HCT116 (cell line): ENCODE results near the gene GABRP. TPM values are rescaled to one million over a fixed set of nuclear protein-coding genes. Genes with fewer than 3 reads are reported as not detected.

Source experiments
- ATAC-seq: fragments of 200-7000 bp; cut with Tn5 transposase; 2 replicates; pipeline ENCODE4 v1.9.1; 2020; ENCODE audit warnings: mild to moderate bottlenecking, moderate library complexity
- BruUV-seq: library from RNA; stranded (reverse); fragments of 400-500 nt; replicated peaks from 2 replicates; lab custom pipeline; 2021; lab: Mats Ljungman, UMichigan
- CTCF ChIA-PET: fragments of 300-600 bp; sonication (Branson Sonifier 250); formaldehyde crosslinking; loops from one replicate; lab custom pipeline; 2021; ENCODE audit warnings: antibody characterized with exemption; lab: Charles Lee
- POLR2A ChIA-PET: fragments of 300-600, 350-600 bp; sonication (Branson Sonifier 250); formaldehyde crosslinking; loops from one replicate; lab custom pipeline; 2021; ENCODE audit warnings: antibody characterized with exemption; lab: Charles Lee
- RAD21 ChIA-PET, 2 experiments: fragments of 300-600 bp; sonication (Branson Sonifier 250); formaldehyde crosslinking; loops; one replicate each; lab custom pipeline; 2023; ENCODE audit warnings: low total read pairs in 2 of 2; ENCODE audit not compliant: uncharacterized antibody in 2 of 2, unreplicated experiment in 2 of 2, low non-redundant PET in 1 of 2; lab: Charles Lee
- DNase-seq: peaks from one replicate; pipeline ENCODE4 v3.0.0-alpha.2; 2010; ENCODE audit warnings: low read depth, low spot score
- H2AFZ ChIP-seq: fragments of 200-600 bp; shearing (Covaris generic), sonication (generic); 2 replicates; pipeline ENCODE4 v1.6.1; 2017; ENCODE audit warnings: low read depth, mixed run types, mixed read lengths, antibody characterized with exemption, low read length; ENCODE audit not compliant: poor library complexity, severe bottlenecking
- H3K27ac ChIP-seq: 2 replicates; pipeline ENCODE4 v1.5.1; 2012; ENCODE audit warnings: low read depth, low read length
- H3K27me3 ChIP-seq: fragments of 200-600 bp; sonication (generic); 2 replicates; pipeline ENCODE4 v1.6.1; 2016; ENCODE audit warnings: mixed run types, low read length, mixed read lengths; ENCODE audit not compliant: insufficient read depth
- H3K36me3 ChIP-seq, 2 experiments: fragments of 200-500 bp in 1 of 2; fragments of 200-600 bp in 1 of 2; sonication (Bioruptor generic) in 1 of 2; sonication (generic) in 1 of 2; 2 replicates each; pipeline versions ENCODE4 v1.5.1 to v1.6.1; 2014 to 2016; ENCODE audit warnings: low read length in 2 of 2, inconsistent platforms in 1 of 2, mixed read lengths in 1 of 2, mixed run types in 1 of 2; ENCODE audit not compliant: insufficient read depth in 2 of 2, control insufficient read depth in 1 of 2
- H3K4me1 ChIP-seq, 2 experiments: fragments of 200-600 bp in 1 of 2; sonication (generic) in 1 of 2; 2 replicates each; pipeline versions ENCODE4 v1.5.1 to v1.6.1; 2012 to 2017; ENCODE audit warnings: low read length in 2 of 2, inconsistent platforms in 1 of 2, mild to moderate bottlenecking in 1 of 2, mixed read lengths in 1 of 2, mixed run types in 1 of 2, moderate library complexity in 1 of 2; ENCODE audit not compliant: insufficient read depth in 2 of 2, control insufficient read depth in 1 of 2
- H3K4me2 ChIP-seq: fragments of 200-600 bp; sonication (generic); 2 replicates; pipeline ENCODE4 v1.6.1; 2017; ENCODE audit warnings: mixed run types, low read length, mixed read lengths
- H3K4me3 ChIP-seq, 2 experiments: fragments of 200-600 bp in 1 of 2; sonication (generic) in 1 of 2; replicated peaks in 1 of 2; 2 replicates each; pipeline ENCODE4 v1.5.1; 2011 to 2016; ENCODE audit warnings: low read length in 2 of 2, control low read depth in 1 of 2, low read depth in 1 of 2, mild to moderate bottlenecking in 1 of 2, mixed read lengths in 1 of 2, mixed run types in 1 of 2
- H3K79me2 ChIP-seq: fragments of 200-600 bp; sonication (generic); 2 replicates; pipeline ENCODE4 v1.6.1; 2017; ENCODE audit warnings: mild to moderate bottlenecking, mixed run types, low read length, moderate library complexity, mixed read lengths; ENCODE audit not compliant: insufficient read depth
- H3K9ac ChIP-seq: fragments of 200-600 bp; sonication (generic); 2 replicates; pipeline ENCODE4 v1.6.1; 2016; ENCODE audit warnings: low read length, mixed read lengths
- H3K9me2 ChIP-seq: fragments of 200-600 bp; sonication (generic), shearing (Covaris generic); 2 replicates; pipeline ENCODE4 v1.6.1; 2017; ENCODE audit warnings: mixed run types, mild to moderate bottlenecking, moderate library complexity; ENCODE audit not compliant: insufficient read depth
- H3K9me3 ChIP-seq, 2 experiments: fragments of 200-500 bp in 1 of 2; fragments of 200-600 bp in 1 of 2; sonication (Bioruptor generic) in 1 of 2; sonication (generic) in 1 of 2; 2 replicates each; pipeline ENCODE4 v1.6.1; 2014 to 2017; ENCODE audit warnings: low read length in 2 of 2, mixed read lengths in 2 of 2, inconsistent platforms in 1 of 2, low read depth in 1 of 2, mild to moderate bottlenecking in 1 of 2, mixed run types in 1 of 2, moderate library complexity in 1 of 2; ENCODE audit not compliant: control insufficient read depth in 1 of 2, insufficient read depth in 1 of 2
- H4K20me1 ChIP-seq: fragments of 200-600 bp; sonication (generic), shearing (Covaris generic); 2 replicates; pipeline ENCODE4 v1.6.1; 2017; ENCODE audit warnings: mixed run types, mild to moderate bottlenecking, moderate library complexity; ENCODE audit not compliant: insufficient read depth
- CTCF ChIP-seq, 3 experiments: fragments of 200-600 bp in 1 of 3; sonication (generic) in 1 of 3; IDR thresholded peaks in 2 of 3; conservative IDR thresholded peaks in 1 of 3; 2 replicates each; pipeline ENCODE4 v1.5.1; 2012 to 2017; ENCODE audit warnings: low read depth in 2 of 3, low read length in 2 of 3, antibody characterized with exemption in 1 of 3, borderline replicate concordance in 1 of 3, control low read depth in 1 of 3, mild to moderate bottlenecking in 1 of 3, mixed read lengths in 1 of 3, mixed run types in 1 of 3, moderate library complexity in 1 of 3; ENCODE audit not compliant: insufficient read depth in 1 of 3
- EZH2 ChIP-seq: fragments of 200-600 bp; sonication (generic); IDR thresholded peaks from 2 replicates; pipeline ENCODE4 v1.6.1; 2017; ENCODE audit warnings: antibody characterized with exemption, mixed run types
- FOSL1 ChIP-seq: IDR thresholded peaks from 2 replicates; pipeline ENCODE4 v1.6.1; 2012; ENCODE audit warnings: low read depth
- RAD21 ChIP-seq: IDR thresholded peaks from 2 replicates; pipeline ENCODE4 v1.6.1; 2012; ENCODE audit warnings: low read depth, mild to moderate bottlenecking
- SP1 ChIP-seq: IDR thresholded peaks from 2 replicates; pipeline ENCODE4 v1.6.1; 2012; ENCODE audit warnings: low read depth
- SRF ChIP-seq: IDR thresholded peaks from 2 replicates; pipeline ENCODE4 v1.6.1; 2012; ENCODE audit warnings: low read depth
- TCF7L2 ChIP-seq: IDR thresholded peaks from 2 replicates; pipeline ENCODE4 v1.7.0; 2011; ENCODE audit warnings: borderline replicate concordance, inconsistent platforms; ENCODE audit not compliant: insufficient read depth, insufficient read length; ENCODE audit errors: extremely low read depth
- YY1 ChIP-seq: IDR thresholded peaks from 2 replicates; pipeline ENCODE4 v1.6.1; 2011; ENCODE audit warnings: low read length, low read depth, moderate library complexity, mild to moderate bottlenecking; ENCODE audit not compliant: insufficient replicate concordance; ENCODE audit errors: extremely low read depth
- ZFX ChIP-seq: fragments of 450-650 bp; IDR thresholded peaks from 2 replicates; pipeline ENCODE4 v1.6.1; 2017
- intact Hi-C: fragments of 100-400 bp; cut with micrococcal nuclease; formaldehyde crosslinking; loops from 2 replicates; pipeline ENCODE4 v1.10.0; 2022
- total RNA-seq: library from RNA; stranded (reverse); gene quantifications from one replicate; pipeline ENCODE4 v1.2.1, GENCODE V29; 2021; ENCODE audit not compliant: unreplicated experiment
- TF ChIP-seq, protein P1 (sequence below): IDR thresholded peaks from 2 replicates; pipeline ENCODE4 v1.6.1; 2012; ENCODE audit warnings: low read depth

GABRP gene
- total RNA-seq, 1 experiment from 2014 or later = not detected

- H3K9ac ChIP-seq = no peak overlapping the region
- no peak overlapping the region for H2AFZ ChIP-seq
- H3K4me2 ChIP-seq = no peak overlapping the region
- POLR2A ChIA-PET = no interaction called here
- H3K9me3 ChIP-seq = no peaks in the 10 kb centered on the region
- CTCF ChIA-PET = no interaction called here
- TF ChIP-seq SP1 (no peak), ZFX (no peak), RAD21 (no peak), TCF7L2 (no peak), FOSL1 (no peak), SRF (no peak), CTCF (IDR thresholded peaks at IDR 0.05 in 2 of 3, conservative IDR thresholded peaks at IDR 0.05 in 1 of 3; ENCODE audit: borderline replicate concordance in 1 of 3, insufficient read depth in 1 of 3, low read depth in 2 of 3, low read length in 2 of 3) (no peak), EZH2 (no peak), YY1 (no peak)
- TF ChIP-seq, protein P1, sequence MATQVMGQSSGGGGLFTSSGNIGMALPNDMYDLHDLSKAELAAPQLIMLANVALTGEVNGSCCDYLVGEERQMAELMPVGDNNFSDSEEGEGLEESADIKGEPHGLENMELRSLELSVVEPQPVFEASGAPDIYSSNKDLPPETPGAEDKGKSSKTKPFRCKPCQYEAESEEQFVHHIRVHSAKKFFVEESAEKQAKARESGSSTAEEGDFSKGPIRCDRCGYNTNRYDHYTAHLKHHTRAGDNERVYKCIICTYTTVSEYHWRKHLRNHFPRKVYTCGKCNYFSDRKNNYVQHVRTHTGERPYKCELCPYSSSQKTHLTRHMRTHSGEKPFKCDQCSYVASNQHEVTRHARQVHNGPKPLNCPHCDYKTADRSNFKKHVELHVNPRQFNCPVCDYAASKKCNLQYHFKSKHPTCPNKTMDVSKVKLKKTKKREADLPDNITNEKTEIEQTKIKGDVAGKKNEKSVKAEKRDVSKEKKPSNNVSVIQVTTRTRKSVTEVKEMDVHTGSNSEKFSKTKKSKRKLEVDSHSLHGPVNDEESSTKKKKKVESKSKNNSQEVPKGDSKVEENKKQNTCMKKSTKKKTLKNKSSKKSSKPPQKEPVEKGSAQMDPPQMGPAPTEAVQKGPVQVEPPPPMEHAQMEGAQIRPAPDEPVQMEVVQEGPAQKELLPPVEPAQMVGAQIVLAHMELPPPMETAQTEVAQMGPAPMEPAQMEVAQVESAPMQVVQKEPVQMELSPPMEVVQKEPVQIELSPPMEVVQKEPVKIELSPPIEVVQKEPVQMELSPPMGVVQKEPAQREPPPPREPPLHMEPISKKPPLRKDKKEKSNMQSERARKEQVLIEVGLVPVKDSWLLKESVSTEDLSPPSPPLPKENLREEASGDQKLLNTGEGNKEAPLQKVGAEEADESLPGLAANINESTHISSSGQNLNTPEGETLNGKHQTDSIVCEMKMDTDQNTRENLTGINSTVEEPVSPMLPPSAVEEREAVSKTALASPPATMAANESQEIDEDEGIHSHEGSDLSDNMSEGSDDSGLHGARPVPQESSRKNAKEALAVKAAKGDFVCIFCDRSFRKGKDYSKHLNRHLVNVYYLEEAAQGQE = no peak
- TF ChIP-seq, all 23 proteins: peak for 0
- RAD21 ChIA-PET = no interaction called here
- H3K79me2 ChIP-seq = no peaks in the 10 kb centered on the region
- DNase-seq (no peak), ATAC-seq (no peak)
- no peak overlapping the region for H3K4me3 ChIP-seq
- H3K36me3 ChIP-seq = no peaks in the 10 kb centered on the region
- no peak overlapping the region for H3K27ac ChIP-seq
- no peaks in the 10 kb centered on the region for H4K20me1 ChIP-seq
- H3K27me3 ChIP-seq = 0 out of 2 replicates have a peak, but pooled peaks cover 3% of the 10 kb centered on the region
- intact Hi-C loops = no loop called here
- no peaks in the 10 kb centered on the region for H3K9me2 ChIP-seq
- no TSS peak for BruUV-seq
- H3K4me1 ChIP-seq = no peaks in the 10 kb centered on the region
Measured at GRCh38 chr5:170757669-170758068, 25.9 kb upstream of the GABRP start.
